DND-41 (cell line): ENCODE measurements around the gene APCDD1L.

Source experiments
- CTCF ChIP-seq: IDR thresholded peaks from 2 replicates; pipeline ENCODE4 v1.5.1; 2012; ENCODE audit warnings: borderline replicate concordance, low read length, moderate library complexity, mild to moderate bottlenecking; ENCODE audit not compliant: poor library complexity, severe bottlenecking; ENCODE audit errors: extremely low read depth
- EZH2 ChIP-seq: IDR thresholded peaks from 3 replicates; pipeline ENCODE4 v1.6.1; 2012; ENCODE audit warnings: borderline replicate concordance, low read depth, mild to moderate bottlenecking, moderate library complexity, low read length, inconsistent platforms; ENCODE audit not compliant: severe bottlenecking

DNA sequence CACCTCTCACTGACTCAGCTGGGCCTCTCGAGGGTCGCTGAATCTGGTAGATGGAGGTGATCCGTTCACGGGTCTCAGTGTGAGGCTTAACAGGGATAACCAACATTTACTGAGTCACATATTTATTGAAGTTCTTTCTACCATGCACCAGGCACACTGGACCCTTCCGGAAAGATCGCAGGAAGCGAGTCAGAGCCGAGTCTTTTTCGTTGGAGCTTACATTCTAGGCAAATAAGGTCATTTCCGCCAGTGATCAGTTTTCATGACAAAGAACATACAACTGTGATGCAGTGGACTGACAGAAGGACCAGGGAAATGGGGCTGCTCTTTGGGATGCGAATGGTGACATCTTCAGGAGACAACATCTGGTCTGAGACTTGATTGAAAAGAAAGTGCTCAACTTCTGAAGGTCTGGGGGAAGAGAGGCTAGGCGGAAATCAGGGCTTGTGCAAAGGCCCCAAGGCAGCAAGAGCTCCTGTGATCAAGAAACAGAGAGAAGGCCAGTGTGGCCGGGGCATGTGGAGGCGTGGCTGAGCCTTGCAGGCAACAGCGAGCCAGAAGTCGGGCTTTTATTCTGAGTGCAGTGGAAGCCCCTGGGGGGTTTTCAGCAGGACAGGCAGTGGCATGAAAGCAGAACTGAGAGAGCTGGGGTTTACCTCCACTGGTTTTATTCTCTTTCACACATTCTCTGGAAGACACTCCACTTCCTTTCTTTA is 56.7 kb downstream of the APCDD1L start:
- TF ChIP-seq CTCF (no peak), EZH2 (no peak)
